ENCODE measurements around the gene ZNF385B. TPM values are rescaled to one million over a fixed set of nuclear protein-coding genes. Genes with fewer than 3 reads are reported as not detected.
"Not testable (repeated sequence)": the region's sequence is repeated elsewhere in the genome, so short reads cannot be mapped to it uniquely, and the experiment has no call there.

ZNF385B gene
- total RNA-seq, 2 donors from 2014 or later, result 2.0 to 6.2 TPM

DNA sequence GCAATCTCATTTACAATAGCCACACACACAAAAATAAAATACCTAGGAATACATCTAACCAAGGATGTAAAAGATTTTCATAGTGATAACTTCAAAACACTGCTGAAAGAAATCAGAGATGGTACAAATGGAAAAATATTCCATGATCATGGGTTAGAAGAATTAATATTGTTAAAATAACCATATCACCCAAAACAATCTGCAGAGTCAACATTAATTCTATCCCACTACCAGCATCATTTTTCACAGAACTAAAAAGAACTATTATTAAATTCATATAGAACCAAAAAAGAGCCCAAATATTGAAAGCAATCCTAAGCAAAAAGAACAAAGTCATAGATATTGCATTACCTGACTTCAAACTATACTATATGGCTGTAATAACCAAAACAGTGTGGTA, 50.4 kb downstream of the ZNF385B start:
- intact Hi-C loops (cut with DNase I), result no loop called here
- no peak for DNase-seq (ENCODE audit: low spot score)

DNA sequence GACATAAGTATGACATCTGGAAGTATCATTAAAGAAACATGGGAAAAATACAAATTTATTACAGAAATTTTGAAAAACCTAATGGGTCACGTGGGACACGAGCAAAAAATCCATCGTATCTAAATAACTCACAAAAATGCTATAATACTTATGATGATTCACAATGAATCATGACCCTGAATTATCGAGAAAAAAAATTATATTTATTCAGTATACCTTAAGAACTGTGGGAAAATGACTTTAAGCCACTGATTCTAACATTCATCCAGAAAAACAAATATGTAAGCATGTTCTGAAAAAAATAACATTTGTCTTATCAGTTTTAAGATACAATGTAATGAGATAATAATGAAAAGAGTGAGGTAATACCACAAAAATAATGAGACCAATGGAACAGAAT, 51.8 kb downstream of the ZNF385B start:
- intact Hi-C loops (cut with DNase I), result no loop called here
- no peak for DNase-seq (ENCODE audit: low spot score)

GRCh38 chr2:179805001-179805400, 56.4 kb downstream of the ZNF385B start:
- intact Hi-C loops (cut with DNase I), result no loop called here
- no peak for DNase-seq (ENCODE audit: low spot score)

DNA sequence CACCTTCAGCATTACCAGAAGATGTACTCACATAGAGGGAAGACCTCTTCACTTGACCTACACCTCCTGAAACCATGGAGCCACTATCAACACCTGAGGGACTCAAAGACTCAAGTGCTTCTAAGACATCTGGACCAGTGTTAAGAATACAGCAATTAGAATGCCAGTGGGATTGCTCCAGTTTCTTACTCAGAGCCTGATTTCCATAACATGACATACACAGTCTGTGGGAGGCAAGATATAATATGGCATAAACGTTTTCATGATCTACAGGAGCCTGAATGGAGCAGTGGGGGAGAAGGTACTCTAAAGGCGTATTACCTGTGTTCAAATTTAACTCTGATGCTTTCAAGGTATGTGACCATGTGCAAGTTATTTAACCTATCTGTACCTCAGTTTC, 57.2 kb downstream of the ZNF385B start:
- intact Hi-C loops (cut with DNase I), result no loop called here
- DNase-seq (ENCODE audit: low spot score), result no peak

DNA sequence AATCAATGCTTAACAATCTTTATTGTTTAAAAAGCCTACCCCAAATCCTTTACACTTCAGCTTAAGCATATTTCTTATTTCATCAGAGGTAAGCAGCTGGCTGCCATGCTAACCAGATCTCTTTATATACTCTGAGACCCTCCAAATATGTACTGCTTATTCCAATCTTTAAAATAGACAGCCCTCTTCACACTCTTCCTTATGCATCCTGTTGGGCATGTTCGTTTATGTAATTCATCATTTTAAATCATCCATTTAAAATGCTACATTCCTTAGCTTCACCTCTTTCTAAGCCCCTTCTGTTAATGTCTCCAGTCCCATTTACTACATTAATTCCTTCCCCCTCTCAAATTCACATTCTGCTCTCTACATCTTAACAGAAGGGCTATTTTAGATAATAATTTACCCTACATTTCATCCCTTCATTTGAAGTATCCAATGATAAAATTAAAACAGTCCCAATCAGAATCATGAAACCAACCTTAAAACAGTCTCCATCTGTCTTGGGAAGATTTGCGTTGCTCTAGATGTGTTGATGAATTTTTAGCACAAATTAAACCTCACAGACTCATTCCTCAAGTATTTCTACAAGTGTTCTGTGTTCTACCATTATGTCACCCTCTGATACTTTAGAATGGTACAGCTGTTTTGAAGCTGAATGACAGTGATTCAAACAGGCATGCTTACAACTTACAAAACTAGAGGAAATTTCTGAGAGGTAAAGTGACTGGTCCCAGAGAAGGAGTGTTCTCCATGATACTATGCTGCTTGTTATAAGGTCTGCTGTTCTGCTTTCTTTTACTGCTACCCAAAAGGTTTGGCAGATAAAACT, 59.1 kb downstream of the ZNF385B start:
- no peak for DNase-seq (ENCODE audit: low spot score)
- intact Hi-C loops (cut with DNase I), result no loop called here

- intact Hi-C loops (cut with DNase I), result no loop called here
- DNase-seq (ENCODE audit: low spot score), result no peak
Measured at GRCh38 chr2:179800776-179801175, 60.6 kb downstream of the ZNF385B start.

DNA sequence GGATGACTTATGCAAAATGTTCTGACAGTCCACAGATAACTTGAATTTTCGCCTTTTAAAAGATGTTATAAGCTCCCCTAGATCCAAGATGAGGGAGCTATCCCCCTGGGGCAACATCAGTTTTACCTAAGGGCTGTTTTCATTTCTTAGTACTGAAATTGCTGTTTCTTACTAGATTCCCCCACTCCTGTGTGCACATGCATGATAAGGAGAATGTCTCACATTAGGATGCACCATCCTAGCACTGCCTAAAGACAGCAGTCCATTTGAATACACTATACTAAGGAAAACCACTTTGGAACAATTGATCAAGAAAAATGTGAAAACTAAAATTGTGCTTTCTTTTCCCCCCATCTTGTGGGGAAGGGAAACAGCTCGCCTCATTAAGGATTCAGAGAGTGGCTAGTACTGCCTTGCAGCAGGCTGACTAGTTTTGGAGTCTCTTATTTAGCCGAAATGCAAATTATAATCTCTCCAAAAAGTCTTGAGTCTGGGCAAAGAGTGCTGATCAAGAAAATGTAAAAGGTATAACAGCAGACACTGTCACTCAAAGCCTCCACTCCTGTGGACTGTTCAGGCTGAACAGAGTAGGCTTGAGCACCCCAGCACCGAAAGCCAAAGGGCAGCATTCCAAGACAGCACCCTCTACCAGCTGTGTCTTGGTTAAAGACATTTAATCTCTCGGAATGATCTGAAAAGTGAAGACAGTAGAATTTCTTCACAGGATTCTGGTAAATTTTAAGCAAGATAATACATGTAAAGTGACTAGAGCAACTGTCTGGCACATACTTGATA, 65.0 kb downstream of the ZNF385B start:
- intact Hi-C loops (cut with DNase I), result no loop called here
- DNase-seq (ENCODE audit: low spot score), result no peak

DNA sequence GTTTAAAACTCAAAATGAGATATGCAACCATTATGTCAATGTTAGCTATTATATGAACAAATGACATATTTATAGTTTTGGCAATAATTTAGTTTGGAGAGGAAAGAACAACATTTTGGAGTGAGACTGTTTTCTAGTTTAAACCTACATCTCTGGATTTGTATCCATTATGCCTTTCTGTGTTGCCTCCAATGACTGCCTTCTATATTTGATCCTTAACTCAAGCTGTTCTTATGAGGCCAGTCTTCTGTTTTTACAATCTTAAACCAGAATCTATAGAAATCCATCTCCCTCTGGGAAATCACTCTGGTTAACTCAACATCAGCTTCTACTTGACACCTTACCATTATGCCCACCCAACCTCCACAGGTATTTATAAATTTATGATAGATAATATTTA, 67.5 kb downstream of the ZNF385B start:
- intact Hi-C loops (cut with DNase I), result no loop called here
- no peak for DNase-seq (ENCODE audit: low spot score)

- DNase-seq (ENCODE audit: low spot score), result no peak
- intact Hi-C loops (cut with DNase I), result no loop called here
Measured at GRCh38 chr2:179793238-179793637, 68.2 kb downstream of the ZNF385B start.

DNA sequence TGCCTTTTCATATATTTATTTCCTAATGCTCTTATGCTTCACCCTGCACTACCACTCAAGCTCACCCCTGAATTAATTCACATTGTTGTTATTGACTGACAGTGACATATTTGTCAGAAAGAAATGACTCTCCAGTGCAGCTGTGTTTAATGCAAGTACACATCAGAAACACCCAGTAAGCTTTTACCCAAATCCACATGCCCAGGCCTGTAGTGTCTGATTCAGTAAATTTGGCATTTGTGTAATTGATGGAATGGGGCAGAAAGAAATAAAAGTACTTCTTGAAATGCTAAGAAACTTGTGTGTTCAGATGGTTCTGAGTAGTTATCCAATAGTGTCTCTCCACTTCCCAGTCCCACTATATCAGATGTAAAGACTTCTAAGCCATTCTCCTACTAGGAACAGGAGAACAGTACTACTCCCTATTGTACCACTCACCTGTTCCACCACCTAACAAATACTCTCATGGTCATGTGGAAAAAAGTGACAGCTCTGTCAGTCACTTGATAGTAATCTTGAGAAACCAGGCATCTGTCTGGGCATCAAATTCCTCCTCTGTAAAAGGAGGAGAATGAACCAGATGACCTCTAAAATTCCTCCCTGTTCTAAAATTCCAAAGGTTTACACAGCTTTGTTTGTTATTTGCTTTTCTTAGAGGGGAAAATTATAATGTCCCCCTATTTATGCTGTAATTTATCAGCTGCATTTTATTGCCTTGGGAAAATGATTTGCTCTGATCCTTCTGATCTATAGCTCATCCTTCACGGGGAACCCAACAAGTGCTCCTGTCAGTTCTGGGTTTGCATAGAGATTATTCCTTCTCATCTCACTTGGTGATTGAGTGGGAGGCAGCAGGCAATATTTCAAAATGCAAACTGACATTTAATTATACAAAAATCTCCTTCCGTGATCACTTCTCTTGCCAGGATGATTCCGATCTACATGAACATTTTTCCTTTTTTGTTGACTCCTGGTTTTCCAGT, 70.9 kb downstream of the ZNF385B start:
- intact Hi-C loops (cut with DNase I), result no loop called here

GRCh38 chr2:179788104-179788503, 73.3 kb downstream of the ZNF385B start:
- DNase-seq (ENCODE audit: low spot score), result no peak
- intact Hi-C loops (cut with DNase I), result no loop called here

More for the DNA sequence above, 70.9 kb downstream of the ZNF385B start:
- no peak for DNase-seq (ENCODE audit: low spot score)

DNA sequence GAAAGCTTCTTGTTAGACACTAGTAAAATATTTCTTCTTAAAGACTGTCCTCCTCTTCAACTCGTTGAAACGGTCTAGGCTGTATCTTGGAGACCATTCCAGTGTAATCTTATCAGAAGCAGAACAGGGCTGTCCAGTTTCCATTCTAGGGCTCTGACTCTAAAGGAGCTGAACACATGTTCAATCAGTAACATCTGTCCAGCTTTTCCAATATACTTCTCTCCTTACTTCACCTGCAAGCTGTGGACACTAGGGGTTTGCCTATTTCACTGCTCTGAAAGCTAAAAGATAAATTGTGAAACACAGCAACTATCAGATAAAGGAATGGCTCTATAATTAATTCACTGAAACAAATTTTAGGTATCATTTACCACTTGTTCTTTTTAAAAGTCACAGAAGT, 73.8 kb downstream of the ZNF385B start:
- intact Hi-C loops (cut with DNase I), result no loop called here

DNA sequence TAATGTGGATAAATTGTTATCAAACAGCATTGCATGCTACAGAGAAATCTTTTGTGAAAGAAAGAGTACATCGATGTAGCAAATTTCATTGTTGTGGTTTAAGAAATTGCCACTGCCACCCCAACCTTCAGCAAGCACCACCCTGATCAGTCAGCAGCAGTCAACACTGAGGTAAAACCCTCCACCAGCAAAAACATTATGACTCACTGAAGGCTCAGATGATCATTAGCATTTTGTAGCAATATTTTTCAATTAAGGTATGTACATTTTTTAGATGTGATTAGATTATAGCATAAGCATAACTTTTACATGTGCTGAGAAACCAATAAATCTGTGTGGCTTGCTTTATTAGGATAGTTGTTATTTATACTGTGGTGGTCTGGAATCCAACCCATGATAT, 75.5 kb downstream of the ZNF385B start:
- intact Hi-C loops (cut with DNase I), result no loop called here
- no peak for DNase-seq (ENCODE audit: low spot score)

More for the DNA sequence above, 73.8 kb downstream of the ZNF385B start:
- no peak for DNase-seq (ENCODE audit: low spot score)

DNA sequence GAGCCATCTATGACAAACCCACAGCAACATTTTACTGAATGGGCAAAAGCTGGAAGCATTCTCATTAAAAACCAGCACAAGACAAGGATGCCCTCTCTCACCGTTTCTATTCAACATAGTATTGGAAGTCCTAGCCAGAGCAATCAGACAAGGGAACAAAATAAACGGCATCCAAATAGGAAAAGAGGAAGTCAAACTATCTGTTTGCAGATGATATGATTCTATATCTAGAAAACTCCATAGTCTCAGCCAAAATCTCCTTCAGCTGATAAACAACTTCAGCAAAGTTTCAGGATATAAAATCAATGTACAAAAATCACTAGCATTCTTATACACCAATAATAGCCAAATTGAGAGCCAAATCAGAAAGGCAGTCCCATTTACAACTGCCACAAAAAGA, 79.1 kb downstream of the ZNF385B start:
- DNase-seq (ENCODE audit: low spot score); intact Hi-C loops (cut with DNase I): not testable (repeated sequence)

DNA sequence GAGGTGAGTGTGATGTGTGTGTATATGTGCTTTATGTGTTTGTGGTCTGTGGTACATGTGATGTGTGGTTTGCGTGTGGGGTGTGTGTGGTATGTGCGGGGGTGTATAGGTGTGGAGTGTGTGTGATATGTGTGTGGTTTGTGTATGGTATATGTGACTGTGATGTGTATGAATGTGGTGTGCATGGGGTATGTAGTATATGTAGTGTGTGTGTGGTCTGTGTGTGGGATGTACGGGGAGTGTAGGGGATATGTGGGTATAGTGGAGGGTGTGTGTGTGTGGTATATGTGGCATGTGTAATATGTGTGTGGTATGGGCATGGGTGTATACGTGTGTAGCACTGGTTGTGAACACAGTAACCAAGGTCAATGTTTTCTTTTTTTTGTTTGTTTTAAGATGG, 87.4 kb downstream of the ZNF385B start:
- no peak for DNase-seq (ENCODE audit: low spot score)
- intact Hi-C loops (cut with DNase I), result no loop called here

DNA sequence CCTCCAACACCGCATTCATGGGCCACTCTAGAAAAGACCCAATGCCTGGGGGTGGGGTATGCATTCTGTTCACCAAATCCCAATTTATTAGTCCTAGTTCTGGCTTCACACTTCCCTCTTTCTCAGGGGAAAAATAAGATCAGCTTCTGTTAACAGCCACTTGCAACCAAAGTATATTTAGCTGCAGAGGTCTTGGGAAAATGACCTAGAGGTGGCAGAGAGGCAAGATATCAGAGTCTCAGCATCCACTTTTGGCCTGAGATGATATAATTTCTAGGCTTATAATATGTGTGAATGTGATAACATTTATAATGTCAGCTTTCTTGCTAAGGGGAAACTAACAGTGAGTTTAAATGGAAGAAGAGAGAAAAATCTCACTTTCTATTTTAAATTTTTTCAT, 89.1 kb downstream of the ZNF385B start:
- intact Hi-C loops (cut with DNase I), result no loop called here

DNA sequence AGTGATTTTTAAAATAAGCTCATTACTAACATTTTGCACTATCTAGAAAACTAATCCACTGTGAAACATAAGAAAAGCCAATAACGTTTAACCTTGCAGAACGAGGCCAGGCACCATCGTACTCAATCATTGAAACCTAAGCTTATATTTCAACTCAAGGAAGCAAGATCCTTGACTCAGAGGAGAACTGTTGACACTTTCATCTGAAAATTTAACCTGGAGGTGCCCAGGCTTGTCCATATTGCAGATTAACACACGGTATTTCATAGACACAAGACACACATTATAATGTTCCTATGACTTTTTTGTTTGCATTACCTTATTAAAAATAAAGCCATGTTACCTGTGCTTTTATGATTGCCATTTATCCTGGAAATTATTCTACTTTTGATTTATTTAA, 89.6 kb downstream of the ZNF385B start:
- DNase-seq (ENCODE audit: low spot score), result no peak
- intact Hi-C loops (cut with DNase I), result no loop called here

More for the DNA sequence above, 89.1 kb downstream of the ZNF385B start:
- no peak for DNase-seq (ENCODE audit: low spot score)

- intact Hi-C loops (cut with DNase I), result no loop called here
- no peak for DNase-seq (ENCODE audit: low spot score)
Measured at GRCh38 chr2:179770029-179770428, 91.4 kb downstream of the ZNF385B start.

DNA sequence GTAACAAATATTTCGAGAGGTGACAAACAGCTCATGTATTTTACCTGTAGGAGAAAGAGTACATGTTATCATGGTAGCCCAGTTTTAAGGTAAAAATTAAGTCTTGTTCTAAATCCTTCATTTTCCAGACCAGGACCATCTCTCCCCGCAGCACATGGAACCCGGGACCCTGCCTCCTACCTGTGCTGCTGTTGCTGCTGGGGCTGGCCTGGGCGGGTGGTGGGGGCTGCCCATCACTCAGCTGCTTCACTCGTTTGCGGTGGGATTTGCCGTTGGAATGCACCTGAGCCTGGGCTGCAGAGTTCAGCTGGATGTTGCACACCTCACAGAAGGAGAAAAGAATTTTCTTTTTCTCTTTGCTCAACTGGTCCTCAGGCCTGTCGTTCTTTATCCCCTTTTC, 92.1 kb downstream of the ZNF385B start:
- peak; percentile 46 for DNase-seq (ENCODE audit: low spot score)
- intact Hi-C loops (cut with DNase I), result no loop called here

- intact Hi-C loops (cut with DNase I), result no loop called here
- DNase-seq (ENCODE audit: low spot score), result no peak
Measured at GRCh38 chr2:179768765-179769164, 92.6 kb downstream of the ZNF385B start.

Data from posterior vena cava (tissue), 2 donors.